Left ventricle myocardium inferior (tissue), 1 donor: ENCODE measurements around the gene DCLK1. TPM values are rescaled to one million over a fixed set of nuclear protein-coding genes. Genes with fewer than 3 reads are reported as not detected.

Experiments
- DNase-seq: peaks from one replicate; pipeline ENCODE4 v3.0.0-alpha.2; 2020
- H3K27ac ChIP-seq: fragments of 200-600 bp; replicated peaks from 2 replicates; pipeline ENCODE4 v1.8.0; 2021
- H3K27me3 ChIP-seq: fragments of 200-600 bp; 2 replicates; pipeline ENCODE4 v1.8.0; 2021; ENCODE audit warnings: low read depth
- H3K36me3 ChIP-seq: fragments of 200-600 bp; 2 replicates; pipeline ENCODE4 v1.8.0; 2021
- H3K4me1 ChIP-seq: fragments of 200-600 bp; 2 replicates; pipeline ENCODE4 v1.8.0; 2021
- H3K4me3 ChIP-seq: fragments of 200-600 bp; 2 replicates; pipeline ENCODE4 v1.8.0; 2021; ENCODE audit warnings: mild to moderate bottlenecking, moderate library complexity
- H3K9me3 ChIP-seq: fragments of 200-600 bp; replicated peaks from 2 replicates; pipeline ENCODE4 v1.8.0; 2021
- intact Hi-C: fragments of 100-400 bp; cut with micrococcal nuclease; formaldehyde crosslinking; loops from one replicate; pipeline ENCODE4 v1.11.0; 2022
- total RNA-seq: library from RNA; stranded (reverse); fragmentation: NEBNext Ultra II Directional; extraction: Animal tissue kit (Norgen Biotek cat#: 25700); gene quantifications from one replicate; pipeline ENCODE4 v1.2.1, GENCODE V29; 2021
- TF ChIP-seq, protein P1 (sequence below): fragments of 200-600 bp; IDR thresholded peaks from 2 replicates; pipeline ENCODE4 v1.8.0; 2021; ENCODE audit warnings: antibody characterized with exemption, mild to moderate bottlenecking, borderline replicate concordance
- donor health status: DM: no; HTN: yes; CAD: no; lungs with severe emphysema.

Gene DCLK1
- total RNA-seq, 1 donor from 2014 or later, result 8.4 TPM

DNA sequence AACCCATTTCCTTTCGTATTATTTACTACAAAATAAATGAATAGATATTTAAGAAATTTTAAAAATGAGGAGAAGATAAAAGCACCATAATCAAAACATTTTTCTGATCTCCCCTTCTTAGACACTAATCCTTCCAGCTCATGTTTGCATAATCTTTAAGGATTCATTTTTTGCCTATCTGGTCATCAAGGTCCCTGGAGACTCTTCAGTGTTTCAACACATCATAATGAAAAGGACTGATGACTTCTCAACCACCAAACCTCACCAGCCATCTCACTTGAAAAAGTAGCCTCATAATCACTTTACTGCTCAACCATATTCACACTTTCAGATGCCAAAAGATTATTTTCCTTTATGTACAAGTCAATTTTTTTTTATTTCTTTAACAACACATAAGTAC is 80.1 kb downstream of the DCLK1 start:
- Histone ChIP-seq H3K36me3 (no peaks in the 10 kb centered on the region), H3K4me3 (no peak overlapping the region), H3K27ac (no peak overlapping the region), H3K4me1 (peaks cover 8% of the 10 kb centered on the region), H3K27me3 (no peaks in the 10 kb centered on the region), H3K9me3 (no peaks in the 10 kb centered on the region)
- TF ChIP-seq, protein P1, sequence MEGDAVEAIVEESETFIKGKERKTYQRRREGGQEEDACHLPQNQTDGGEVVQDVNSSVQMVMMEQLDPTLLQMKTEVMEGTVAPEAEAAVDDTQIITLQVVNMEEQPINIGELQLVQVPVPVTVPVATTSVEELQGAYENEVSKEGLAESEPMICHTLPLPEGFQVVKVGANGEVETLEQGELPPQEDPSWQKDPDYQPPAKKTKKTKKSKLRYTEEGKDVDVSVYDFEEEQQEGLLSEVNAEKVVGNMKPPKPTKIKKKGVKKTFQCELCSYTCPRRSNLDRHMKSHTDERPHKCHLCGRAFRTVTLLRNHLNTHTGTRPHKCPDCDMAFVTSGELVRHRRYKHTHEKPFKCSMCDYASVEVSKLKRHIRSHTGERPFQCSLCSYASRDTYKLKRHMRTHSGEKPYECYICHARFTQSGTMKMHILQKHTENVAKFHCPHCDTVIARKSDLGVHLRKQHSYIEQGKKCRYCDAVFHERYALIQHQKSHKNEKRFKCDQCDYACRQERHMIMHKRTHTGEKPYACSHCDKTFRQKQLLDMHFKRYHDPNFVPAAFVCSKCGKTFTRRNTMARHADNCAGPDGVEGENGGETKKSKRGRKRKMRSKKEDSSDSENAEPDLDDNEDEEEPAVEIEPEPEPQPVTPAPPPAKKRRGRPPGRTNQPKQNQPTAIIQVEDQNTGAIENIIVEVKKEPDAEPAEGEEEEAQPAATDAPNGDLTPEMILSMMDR, result no peak
- no peak for DNase-seq
- intact Hi-C loops, result no loop called here

DNA sequence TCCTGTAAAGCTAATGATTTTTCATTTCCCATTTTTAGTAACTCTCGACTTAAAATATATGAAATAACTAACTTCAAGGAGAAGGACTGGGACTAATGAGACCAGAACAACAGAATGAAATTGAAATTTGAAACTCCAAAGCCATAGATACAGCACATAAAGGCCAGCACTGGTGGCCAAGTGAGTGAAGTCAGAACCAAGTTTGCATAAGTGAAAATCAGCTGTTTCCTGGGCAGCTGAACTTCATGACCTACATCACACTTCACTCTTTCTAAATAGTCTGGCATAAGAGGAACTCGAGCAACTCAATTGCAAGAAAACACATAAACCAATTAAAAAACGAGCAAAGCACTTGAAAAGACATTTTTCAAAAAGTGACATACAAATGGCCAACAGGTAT is 84.5 kb downstream of the DCLK1 start:
- Histone ChIP-seq H3K36me3 (no peaks in the 10 kb centered on the region), H3K4me3 (no peak overlapping the region), H3K27me3 (no peaks in the 10 kb centered on the region), H3K27ac (no peak overlapping the region), H3K4me1 (peaks cover 8% of the 10 kb centered on the region), H3K9me3 (peaks cover 5% of the 10 kb centered on the region)
- intact Hi-C loops, result no loop called here
- TF ChIP-seq, protein P1, result no peak
- DNase-seq, result no peak

DNA sequence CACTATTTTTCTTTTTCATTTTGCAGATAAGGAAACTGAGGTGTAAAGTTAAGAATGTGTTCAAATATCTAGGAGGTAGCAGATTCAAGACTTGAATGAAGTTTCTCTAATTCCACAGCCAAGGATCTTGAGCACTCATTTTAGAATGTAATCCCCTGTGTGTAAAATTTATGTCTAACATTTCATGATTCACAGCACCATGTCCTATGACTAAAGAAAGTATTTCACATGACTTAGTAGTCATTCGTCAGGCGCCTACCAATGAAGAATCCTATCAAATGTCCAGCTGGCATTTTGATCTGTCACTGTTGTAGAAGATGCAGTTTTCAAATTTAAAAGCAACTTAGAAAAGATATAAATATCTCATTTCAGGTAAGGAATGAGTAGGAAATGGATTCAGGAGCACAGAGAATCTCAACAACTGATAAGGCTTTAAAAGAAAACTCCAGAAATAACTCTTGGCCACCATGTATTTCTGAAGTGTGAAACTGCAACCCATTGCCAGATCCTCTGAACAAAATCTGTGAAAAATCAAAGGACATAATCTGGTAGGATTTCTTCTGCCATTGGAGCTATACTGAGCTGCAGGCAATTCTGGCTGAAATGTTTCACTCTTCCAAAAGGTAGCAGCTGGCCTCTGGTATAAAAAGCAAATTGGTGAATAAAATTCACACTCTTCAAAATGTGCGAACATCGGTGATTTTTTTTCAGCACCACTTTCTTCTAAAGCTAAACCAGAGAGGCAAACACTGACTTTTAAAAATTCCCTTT is 92.2 kb downstream of the DCLK1 start:
- DNase-seq, result no peak
- intact Hi-C loops, result no loop called here

DNA sequence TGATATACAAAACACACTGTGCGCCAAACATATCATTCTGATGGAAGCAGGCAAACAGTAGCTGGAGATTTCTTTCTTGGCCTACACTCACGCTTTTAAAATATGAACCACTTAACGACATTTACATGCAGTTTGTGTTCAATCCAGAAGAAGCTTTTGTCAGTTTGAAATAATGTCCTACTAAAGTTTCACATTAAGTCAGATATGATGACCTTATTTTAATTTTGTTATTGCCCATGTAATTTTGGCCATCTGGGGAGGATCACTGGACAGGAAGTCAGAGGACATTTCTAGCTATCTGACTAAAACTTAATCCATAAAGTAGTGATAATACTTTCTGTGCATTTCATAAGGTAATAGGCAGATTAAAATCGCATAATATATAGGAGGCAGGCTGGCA is 98.1 kb downstream of the DCLK1 start:
- H3K4me1 ChIP-seq, result no peaks in the 10 kb centered on the region
- no peaks in the 10 kb centered on the region for H3K9me3 ChIP-seq
- intact Hi-C loops, result no loop called here
- H3K27ac ChIP-seq, result no peak overlapping the region
- H3K4me3 ChIP-seq, result no peak overlapping the region
- no peaks in the 10 kb centered on the region for H3K36me3 ChIP-seq
- TF ChIP-seq, protein P1, result no peak
- DNase-seq, result no peak
- no peaks in the 10 kb centered on the region for H3K27me3 ChIP-seq

More for the DNA sequence above, 92.2 kb downstream of the DCLK1 start:
- no peaks in the 10 kb centered on the region for H3K4me1 ChIP-seq
- no peaks in the 10 kb centered on the region for H3K27me3 ChIP-seq
- TF ChIP-seq, protein P1, result no peak
- no peaks in the 10 kb centered on the region for H3K36me3 ChIP-seq
- H3K9me3 ChIP-seq, result no peaks in the 10 kb centered on the region
- H3K4me3 ChIP-seq, result no peak overlapping the region
- H3K27ac ChIP-seq, result no peak overlapping the region

DNA sequence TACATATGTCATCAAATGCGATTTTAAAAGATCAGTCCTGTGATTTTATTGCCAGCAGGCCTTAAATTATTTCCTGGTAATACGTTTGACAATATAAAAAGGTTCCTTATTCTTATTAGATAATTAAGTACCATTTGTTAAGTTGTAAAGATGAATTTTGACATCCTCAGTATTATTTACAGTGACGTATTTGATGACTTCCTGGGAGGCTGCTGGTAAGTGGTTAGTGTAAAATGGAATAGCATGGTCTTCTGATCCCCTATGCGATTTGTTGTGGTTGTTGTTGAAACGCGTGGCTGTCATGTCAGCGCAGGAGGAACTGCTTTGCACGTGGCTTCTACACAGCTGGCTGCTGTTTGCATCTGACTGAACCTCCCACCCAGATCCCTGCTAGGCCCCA is 99.7 kb downstream of the DCLK1 start:
- H3K36me3 ChIP-seq, result no peaks in the 10 kb centered on the region
- no peaks in the 10 kb centered on the region for H3K4me1 ChIP-seq
- H3K9me3 ChIP-seq, result no peaks in the 10 kb centered on the region
- no peak overlapping the region for H3K27ac ChIP-seq
- no peaks in the 10 kb centered on the region for H3K27me3 ChIP-seq
- no peak overlapping the region for H3K4me3 ChIP-seq
- TF ChIP-seq, protein P1, result no peak
- intact Hi-C loops, result no loop called here
- no peak for DNase-seq
